Neural cell (in vitro differentiated cells): Measurements from ENCODE around the gene SUSD2. TPM values are rescaled to one million over a fixed set of nuclear protein-coding genes. Genes with fewer than 3 reads are reported as not detected.
"Not testable (repeated sequence)": the region's sequence is repeated elsewhere in the genome, so short reads cannot be mapped to it uniquely, and the experiment has no call there.

Source experiments
- H2AFZ ChIP-seq: fragments of 200-600, 300-800 bp; sonication (generic), shearing (Covaris generic); 2 replicates; pipeline ENCODE4 v1.6.0; 2014; ENCODE audit warnings: low read depth, mild to moderate bottlenecking, antibody characterized with exemption, low read length, moderate library complexity
- H3F3A ChIP-seq: fragments of 200-600 bp; shearing (Covaris generic); 2 replicates; pipeline ENCODE4 v1.6.1; 2016; ENCODE audit warnings: mild to moderate bottlenecking, moderate library complexity, mixed read lengths, antibody characterized with exemption, low read length; ENCODE audit not compliant: insufficient read depth, poor library complexity, severe bottlenecking
- H3K27ac ChIP-seq: fragments of 200-600, 300-800 bp; sonication (generic), shearing (Covaris generic); 2 replicates; pipeline ENCODE4 v1.5.1; 2014; ENCODE audit warnings: mild to moderate bottlenecking, low read length, moderate library complexity
- H3K27me3 ChIP-seq: fragments of 300-800, 200-600 bp; sonication (generic), shearing (Covaris generic); 2 replicates; pipeline ENCODE4 v1.6.0; 2014; ENCODE audit warnings: mild to moderate bottlenecking, low read depth, low read length, moderate library complexity; ENCODE audit not compliant: insufficient read depth
- H3K36me3 ChIP-seq: fragments of 300-800, 200-600 bp; sonication (generic), shearing (Covaris generic); 2 replicates; pipeline ENCODE4 v1.5.1; 2014; ENCODE audit warnings: mild to moderate bottlenecking, antibody characterized with exemption, low read length, moderate library complexity; ENCODE audit not compliant: insufficient read depth
- H3K4me2 ChIP-seq: fragments of 300-800, 200-600 bp; sonication (generic), shearing (Covaris generic); 2 replicates; pipeline ENCODE4 v1.6.0; 2014; ENCODE audit warnings: mild to moderate bottlenecking, low read length
- H3K4me3 ChIP-seq: fragments of 300-800, 200-600 bp; sonication (generic), shearing (Covaris generic); 2 replicates; pipeline ENCODE4 v1.5.1; 2014; ENCODE audit warnings: mild to moderate bottlenecking, low read length, moderate library complexity
- H3K79me2 ChIP-seq: fragments of 200-600 bp; shearing (Covaris generic); replicated peaks from 2 replicates; pipeline ENCODE4 v1.6.0; 2014; ENCODE audit warnings: mild to moderate bottlenecking, low read length, moderate library complexity; ENCODE audit not compliant: insufficient read depth
- H3K9ac ChIP-seq: fragments of 300-800, 200-600 bp; sonication (generic), shearing (Covaris generic); 2 replicates; pipeline ENCODE4 v1.6.1; 2016; ENCODE audit warnings: mild to moderate bottlenecking, low read length, mixed read lengths
- H3K9me2 ChIP-seq: fragments of 200-600 bp; shearing (Covaris generic); 2 replicates; pipeline ENCODE4 v1.6.1; 2016; ENCODE audit warnings: mild to moderate bottlenecking, low read length, mixed read lengths; ENCODE audit not compliant: insufficient read depth
- H3K9me3 ChIP-seq: fragments of 200-600, 300-800 bp; sonication (generic), shearing (Covaris generic); 2 replicates; pipeline ENCODE4 v1.6.1; 2016; ENCODE audit warnings: mild to moderate bottlenecking, mixed run types, low read length, moderate library complexity, mixed read lengths
- H4K20me1 ChIP-seq: fragments of 200-600 bp; shearing (Covaris generic); 2 replicates; pipeline ENCODE4 v1.6.1; 2016; ENCODE audit warnings: mild to moderate bottlenecking, mixed run types; ENCODE audit not compliant: insufficient read depth
- CTCF ChIP-seq: fragments of 450-650 bp; IDR thresholded peaks from 2 replicates; pipeline ENCODE4 v1.5.1; 2014; ENCODE audit warnings: antibody characterized with exemption, mild to moderate bottlenecking, moderate library complexity; ENCODE audit not compliant: poor library complexity, severe bottlenecking
- EP300 ChIP-seq: fragments of 450-650 bp; conservative IDR thresholded peaks from 2 replicates; pipeline ENCODE4 v1.6.1; 2014; ENCODE audit warnings: antibody characterized with exemption, mild to moderate bottlenecking, moderate library complexity; ENCODE audit not compliant: poor library complexity, severe bottlenecking
- EZH2 ChIP-seq: fragments of 200-600, 300-800 bp; shearing (Covaris generic), sonication (generic); IDR thresholded peaks from 2 replicates; pipeline ENCODE4 v1.6.1; 2014; ENCODE audit warnings: antibody characterized with exemption, low read length, borderline replicate concordance, mild to moderate bottlenecking; ENCODE audit not compliant: insufficient read depth, poor library complexity, severe bottlenecking
- MXI1 ChIP-seq: fragments of 450-650 bp; conservative IDR thresholded peaks from 2 replicates; pipeline ENCODE4 v1.6.1; 2014; ENCODE audit warnings: antibody characterized with exemption, mild to moderate bottlenecking; ENCODE audit not compliant: poor library complexity, severe bottlenecking
- POLR2AphosphoS5 ChIP-seq: IDR thresholded peaks from 2 replicates; pipeline ENCODE4 v1.6.1; 2012
- RAD21 ChIP-seq: fragments of 450-650 bp; conservative IDR thresholded peaks from 2 replicates; pipeline ENCODE4 v1.6.1; 2014; ENCODE audit warnings: antibody characterized with exemption, mild to moderate bottlenecking, moderate library complexity
- REST ChIP-seq: IDR thresholded peaks from 2 replicates; pipeline ENCODE4 v1.6.1; 2012; ENCODE audit warnings: borderline replicate concordance
- SMC3 ChIP-seq: fragments of 450-650 bp; conservative IDR thresholded peaks from 2 replicates; pipeline ENCODE4 v1.6.1; 2014; ENCODE audit warnings: antibody characterized with exemption, mild to moderate bottlenecking, moderate library complexity; ENCODE audit not compliant: poor library complexity
- TAF1 ChIP-seq: IDR thresholded peaks from 2 replicates; pipeline ENCODE4 v1.6.1; 2012; ENCODE audit warnings: low read depth
- polyA plus RNA-seq: library from polyadenylated mRNA; depleted of rRNA; stranded (reverse); fragments of >200 nt; gene quantifications from 2 replicates; pipeline ENCODE4 v1.2.3, GENCODE V29; 2014

The SUSD2 gene
- polyA plus RNA-seq, 1 donor from 2014 or later = 0.20 TPM

- Histone ChIP-seq H3F3A (no peaks in the 10 kb centered on the region), H3K36me3 (no peaks in the 10 kb centered on the region), H2AFZ (no peak overlapping the region), H3K27ac (peak overlapping the region; percentile 56), H3K9me2 (no peaks in the 10 kb centered on the region), H3K79me2 (no peaks in the 10 kb centered on the region), H3K9me3 (no peaks in the 10 kb centered on the region), H3K27me3 (no peaks in the 10 kb centered on the region), H3K9ac (peak overlapping the region; percentile 40), H3K4me3 (peak overlapping the region; percentile 47), H4K20me1 (no peaks in the 10 kb centered on the region), H3K4me2 (peak overlapping the region; percentile 34)
- TF ChIP-seq REST (peak; percentile 42), EZH2 (no peak), SMC3 (peak; percentile 57), POLR2AphosphoS5 (peak; percentile 23), TAF1 (no peak), MXI1 (peak; percentile 92), EP300 (peak; percentile 56), CTCF (peak; percentile 12), RAD21 (peak; percentile 30)
Observed at GRCh38 chr22:24134090-24134846, 47.0 kb upstream of the SUSD2 start.

- not testable (repeated sequence) for H3K79me2 ChIP-seq, H3F3A ChIP-seq, H4K20me1 ChIP-seq, H3K9ac ChIP-seq, H3K36me3 ChIP-seq, H3K4me3 ChIP-seq, H3K4me2 ChIP-seq, H3K9me3 ChIP-seq, H3K27ac ChIP-seq, H2AFZ ChIP-seq, H3K27me3 ChIP-seq, H3K9me2 ChIP-seq
Observed at GRCh38 chr22:24136533-24136932, 44.8 kb upstream of the SUSD2 start.
